Activated gamma-delta T cell (primary cell): ENCODE measurements around the gene ADGRL3.

Source experiments
- DNase-seq: peaks from one replicate; lab custom pipeline; 2025; lab: John Stamatoyannopoulos, UW

ADGRL3 gene

DNA sequence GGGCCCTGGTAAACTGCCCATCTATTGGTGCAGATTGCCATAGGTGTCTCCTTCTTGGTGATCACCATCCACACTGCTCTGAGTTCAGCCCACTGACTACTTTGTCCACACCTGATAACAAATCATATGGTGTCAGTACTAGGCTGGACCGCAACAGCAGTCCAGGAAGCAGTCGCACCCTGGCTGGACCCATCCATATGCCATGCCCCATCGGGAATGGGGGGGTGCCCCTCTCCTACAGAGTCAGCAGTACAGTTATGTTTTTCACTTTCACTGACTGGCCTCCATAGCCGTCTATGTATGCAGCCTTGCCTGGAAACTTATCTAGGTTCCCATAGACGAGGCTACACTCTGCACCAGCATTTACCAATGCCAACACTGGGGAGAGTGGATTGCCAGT, 226.1 kb downstream of the ADGRL3 start:
- no peak for DNase-seq

DNA sequence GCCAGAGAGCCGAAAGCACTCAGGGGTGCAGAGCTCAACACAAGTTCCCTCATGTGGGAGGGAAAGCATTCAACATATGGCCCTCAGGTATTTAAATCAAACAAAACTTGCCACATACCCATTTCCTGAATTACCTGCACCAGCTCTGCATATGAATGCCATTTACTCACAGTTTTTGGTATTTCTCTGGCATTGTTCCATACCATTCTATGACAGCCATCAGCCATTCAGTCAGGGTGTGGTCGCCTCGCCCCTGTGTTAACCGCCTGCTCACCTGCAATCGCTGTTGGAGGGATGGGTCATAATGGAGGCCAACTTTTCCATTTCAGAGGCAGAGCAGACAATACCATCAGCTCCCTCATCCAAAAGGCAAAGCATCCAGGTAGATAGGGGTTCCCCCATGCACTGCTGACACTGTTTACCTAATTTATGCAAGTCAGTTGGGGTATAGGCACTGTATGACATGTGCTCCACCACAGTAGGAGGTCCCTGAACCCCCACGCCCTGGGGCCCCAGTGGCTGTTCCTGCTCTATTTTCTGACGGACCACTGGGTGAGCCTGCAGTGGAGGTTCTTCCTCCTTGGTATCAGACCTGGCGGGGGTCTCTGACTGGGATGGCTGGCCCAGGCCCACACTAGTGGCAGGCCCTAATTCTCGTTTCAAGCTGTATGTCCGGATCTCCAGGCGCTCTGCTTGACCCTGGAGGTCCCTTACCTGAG, 227.1 kb downstream of the ADGRL3 start:
- DNase-seq: no peak

DNA sequence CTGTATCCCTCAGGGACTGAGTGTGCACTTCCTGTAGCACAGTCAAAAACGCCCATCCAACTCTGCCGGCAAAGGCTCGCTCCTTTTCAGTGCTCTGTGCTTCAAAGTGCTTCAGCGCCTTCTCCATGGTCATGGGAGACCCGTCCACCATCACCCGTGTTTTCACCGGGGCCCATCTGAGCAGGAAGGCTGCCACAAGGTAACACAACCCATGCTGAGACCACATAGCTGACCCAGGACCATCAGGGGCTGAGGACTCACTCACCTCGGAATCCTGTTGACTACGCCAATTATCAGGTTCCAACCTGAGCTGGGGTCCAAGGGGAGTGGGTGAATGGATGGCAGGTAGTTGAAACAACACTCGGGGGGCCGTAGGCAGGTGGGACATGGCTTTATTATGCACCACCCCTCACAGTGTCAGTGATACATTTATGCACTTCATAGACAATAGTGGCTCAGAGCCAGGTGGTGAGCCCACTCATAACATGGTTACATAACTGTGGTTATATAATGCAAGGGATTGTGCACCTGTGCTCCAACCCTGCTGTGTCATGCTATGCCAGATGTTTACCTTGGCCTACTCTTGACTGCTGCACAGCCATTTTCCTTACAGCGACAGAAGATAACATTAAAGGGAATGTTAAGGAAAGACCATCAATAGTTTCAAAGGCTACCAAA, 227.8 kb downstream of the ADGRL3 start:
- no peak for DNase-seq

DNA sequence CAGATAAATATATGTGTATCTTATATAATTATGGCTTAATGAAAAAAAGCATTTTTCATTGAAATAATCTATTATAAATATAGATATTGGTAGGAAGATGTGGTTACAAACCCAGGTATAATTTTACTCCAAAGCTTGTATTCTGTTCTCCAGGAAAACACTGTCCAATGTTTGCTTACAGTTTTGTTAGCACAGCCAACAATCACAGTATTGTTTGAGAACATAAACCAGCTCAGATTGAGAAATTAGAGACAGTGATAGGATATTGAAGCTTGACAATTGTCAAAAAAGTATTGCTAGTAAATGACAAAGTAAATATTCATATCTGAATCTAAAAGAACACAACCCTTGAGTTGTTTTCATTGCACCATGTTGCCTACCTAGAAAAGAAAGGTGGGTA, 228.8 kb downstream of the ADGRL3 start:
- no peak for DNase-seq

DNA sequence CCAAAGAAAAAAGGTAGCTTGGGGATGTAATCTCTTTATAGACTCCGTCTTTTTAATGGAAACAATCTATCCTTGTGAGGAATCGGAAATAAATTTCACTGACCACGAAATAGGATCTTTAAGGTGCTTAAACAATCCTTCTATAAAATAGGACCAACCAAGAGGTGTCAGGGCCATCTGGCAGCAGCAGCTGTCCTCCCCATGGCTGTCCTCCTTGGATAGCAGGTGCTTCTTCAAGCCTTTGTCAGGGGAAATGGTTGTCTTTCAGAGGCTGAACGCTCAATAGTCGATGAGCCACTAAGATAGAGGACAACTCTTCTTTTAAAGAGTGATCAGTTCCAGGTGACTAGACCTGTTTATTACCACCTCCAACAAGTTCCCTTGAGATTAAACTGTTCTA, 231.0 kb downstream of the ADGRL3 start:
- DNase-seq: no peak

DNA sequence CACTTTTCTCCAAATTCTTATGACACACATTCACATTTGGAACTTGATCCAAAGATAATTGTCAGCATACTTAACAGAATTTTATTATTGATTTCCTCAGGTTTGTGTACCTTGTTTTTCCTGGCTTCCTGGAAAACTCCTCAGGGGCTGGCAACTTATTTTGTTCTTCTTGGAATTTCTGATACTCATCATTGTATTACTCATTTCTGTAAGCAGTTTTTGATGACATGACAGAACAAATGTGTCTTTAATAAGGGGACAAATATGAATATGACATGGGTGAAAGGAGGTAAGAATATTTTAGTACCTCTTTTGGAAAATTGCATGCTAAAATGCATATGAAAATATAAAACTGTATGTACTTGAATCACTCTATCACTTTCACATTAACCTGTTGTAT, 237.8 kb downstream of the ADGRL3 start:
- DNase-seq: no peak

DNA sequence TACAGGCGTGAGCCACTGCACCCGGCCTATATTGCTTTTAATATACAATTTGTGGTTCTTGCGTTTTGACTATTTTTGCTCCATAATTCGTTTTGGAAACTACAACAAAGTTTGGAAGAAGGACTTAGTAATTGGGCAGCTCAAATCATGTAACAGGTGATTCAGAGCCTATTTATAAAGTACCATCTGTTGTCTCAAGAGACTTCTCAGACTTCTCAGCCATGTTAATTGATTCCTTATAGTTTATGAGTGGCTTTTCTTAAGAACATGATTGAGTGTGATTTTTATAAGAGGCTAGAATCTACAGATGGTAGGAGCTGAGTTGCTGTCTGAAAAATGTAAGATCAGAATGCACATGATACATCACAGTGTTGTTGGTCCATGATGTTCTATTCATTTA, 240.2 kb downstream of the ADGRL3 start:
- no peak for DNase-seq

DNA sequence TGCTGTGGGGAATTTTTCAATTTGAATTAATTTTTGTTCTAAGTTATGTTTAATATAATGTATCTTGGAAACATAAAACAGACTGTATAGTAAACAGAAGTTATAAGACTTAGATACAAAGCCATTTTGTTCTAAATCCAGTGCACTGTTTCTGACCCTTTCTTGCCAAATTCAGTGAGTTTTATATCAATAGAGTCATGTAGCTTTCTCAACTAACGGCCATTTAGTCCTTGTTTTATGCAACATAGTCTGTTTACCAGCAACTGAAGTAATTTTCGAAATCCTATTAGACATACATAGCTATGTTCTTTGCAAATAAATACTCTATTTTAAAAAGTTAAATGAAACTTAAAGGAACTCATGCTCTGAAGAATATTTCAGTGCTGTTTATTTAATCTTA, 242.8 kb downstream of the ADGRL3 start:
- DNase-seq: no peak

DNA sequence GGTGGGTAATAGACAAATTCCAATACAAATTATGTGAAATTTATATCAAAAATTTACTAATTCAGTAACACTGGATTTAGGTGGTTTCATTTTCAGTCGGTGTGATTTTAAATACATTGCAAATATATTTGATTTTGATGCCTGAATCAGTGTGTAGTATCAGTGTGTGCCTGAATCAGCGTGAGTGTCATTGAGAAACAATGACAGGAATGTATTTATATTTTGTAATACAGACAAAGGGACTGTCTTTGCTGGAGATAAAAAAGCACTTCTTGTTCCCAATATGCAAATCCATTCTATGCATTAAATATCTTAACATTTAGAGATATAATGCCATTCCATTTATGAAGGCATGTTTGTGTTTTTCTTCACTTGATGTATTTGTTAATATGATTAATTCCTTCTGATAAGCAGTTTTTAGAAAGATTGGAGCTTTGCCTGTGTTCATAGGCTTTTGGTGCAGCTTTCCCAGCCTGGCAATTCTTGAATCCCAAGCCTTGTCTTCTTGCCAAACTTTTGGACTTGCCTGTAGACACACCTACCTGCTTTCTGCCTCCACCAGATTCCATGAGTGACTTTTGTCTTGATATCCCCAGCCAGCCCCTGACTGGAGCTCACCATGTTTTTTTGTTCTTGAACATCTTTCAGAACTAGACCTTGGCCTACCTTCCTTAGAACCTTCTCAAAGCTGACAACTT, 243.8 kb downstream of the ADGRL3 start:
- no peak for DNase-seq

DNA sequence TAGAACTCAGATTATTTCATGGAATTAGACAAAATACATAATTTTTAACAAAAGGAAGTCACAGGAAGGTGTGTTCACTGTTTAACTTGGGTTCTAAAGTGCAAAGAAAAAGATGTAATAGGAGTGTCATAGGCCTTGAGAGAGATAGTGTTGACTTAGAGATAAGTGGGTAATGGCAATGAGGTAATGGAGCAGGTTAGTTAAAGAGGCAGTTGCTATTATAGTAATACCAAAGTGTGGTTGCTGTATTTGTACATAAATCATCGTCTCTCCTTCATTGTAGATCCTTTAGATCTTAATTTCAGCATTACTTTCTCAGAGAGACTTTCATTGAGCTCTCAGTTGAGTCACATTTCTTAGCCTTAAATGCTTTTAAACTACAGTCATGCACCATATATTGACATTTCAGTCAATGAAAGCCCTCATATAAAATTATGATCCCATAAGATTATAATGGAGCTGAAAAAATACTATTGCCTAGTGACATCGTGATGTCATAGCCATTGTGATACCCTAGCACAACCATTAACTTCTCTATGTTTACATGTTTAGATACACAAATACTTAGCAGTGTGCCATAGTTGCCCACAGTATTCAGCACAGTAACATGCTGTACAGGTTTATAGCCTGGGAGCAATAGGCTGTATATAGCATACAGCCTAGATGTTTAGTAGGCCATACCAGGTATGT, 245.4 kb downstream of the ADGRL3 start:
- DNase-seq: no peak

DNA sequence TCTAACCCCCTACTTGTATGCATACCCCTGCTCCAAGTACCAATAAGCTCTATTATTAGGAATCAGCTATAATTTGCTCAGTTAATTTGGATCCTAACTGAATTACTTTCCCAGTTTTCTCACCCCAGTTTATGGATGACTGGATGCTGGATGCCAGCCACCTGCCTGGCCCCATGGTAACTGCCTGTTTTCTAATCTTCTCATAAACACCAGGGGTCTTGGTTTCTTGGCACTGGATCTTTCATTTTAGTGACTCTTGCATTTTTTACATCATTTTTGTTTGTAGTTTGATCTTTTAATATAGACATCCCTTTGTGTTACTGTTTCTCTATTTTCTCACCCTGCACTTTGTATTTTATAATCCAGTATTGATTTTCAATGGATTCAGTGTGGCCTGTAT, 246.8 kb downstream of the ADGRL3 start:
- no peak for DNase-seq

DNA sequence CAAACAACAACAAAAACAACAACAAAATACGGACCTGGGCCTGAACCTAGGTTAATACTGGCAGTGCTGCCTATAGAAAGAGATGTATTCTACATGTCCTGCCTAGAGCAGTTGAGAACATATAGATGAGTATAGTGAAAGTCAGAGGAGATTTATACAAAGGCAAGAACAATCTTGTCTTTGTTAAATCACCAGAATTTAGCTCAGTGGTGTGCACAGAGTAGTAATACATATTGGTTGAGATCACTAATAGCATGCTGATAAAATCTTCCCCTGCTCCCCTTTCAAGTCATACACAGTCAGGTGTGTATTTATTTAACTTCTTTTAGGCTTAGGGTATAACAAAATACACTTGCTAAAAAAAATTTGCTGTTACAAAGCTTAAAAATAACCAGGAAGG, 247.8 kb downstream of the ADGRL3 start:
- DNase-seq: no peak

DNA sequence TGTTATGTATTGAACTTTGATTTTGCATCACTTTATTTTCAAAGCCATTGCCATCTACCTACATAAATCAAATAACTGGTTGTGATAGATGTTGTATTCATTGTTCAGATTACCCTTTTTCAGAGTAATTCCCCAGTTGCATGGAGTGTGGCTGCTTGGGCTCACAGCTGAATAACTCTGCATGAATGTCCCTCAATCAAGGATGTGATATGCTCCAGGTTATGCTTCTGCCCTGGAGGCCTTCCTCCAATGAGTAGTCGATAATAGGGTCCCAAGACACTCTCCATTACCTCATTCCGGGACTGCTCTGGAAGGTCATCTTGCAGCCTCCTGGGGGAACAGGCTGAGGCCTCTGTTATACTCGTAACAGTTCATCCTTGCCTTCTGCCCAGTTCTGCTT, 251.8 kb downstream of the ADGRL3 start:
- no peak for DNase-seq

DNA sequence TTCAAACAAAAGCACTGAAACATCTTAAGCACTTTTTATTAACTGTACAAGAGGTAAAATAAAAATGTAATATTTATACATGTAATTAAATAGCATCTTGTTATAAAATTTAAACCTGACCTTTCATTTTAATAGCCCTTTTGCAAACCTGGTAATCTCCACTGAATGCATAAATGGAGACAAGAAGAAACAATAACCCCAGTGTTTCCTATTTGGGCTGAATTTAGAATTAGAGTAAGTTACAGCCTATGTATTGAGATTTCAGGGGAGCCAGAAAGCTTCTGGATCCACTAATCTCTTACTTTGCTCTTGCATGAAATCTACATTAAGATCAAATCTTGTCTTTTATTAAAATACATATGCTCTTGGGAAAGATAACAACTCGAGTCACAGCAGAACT, 261.8 kb downstream of the ADGRL3 start:
- no peak for DNase-seq

DNA sequence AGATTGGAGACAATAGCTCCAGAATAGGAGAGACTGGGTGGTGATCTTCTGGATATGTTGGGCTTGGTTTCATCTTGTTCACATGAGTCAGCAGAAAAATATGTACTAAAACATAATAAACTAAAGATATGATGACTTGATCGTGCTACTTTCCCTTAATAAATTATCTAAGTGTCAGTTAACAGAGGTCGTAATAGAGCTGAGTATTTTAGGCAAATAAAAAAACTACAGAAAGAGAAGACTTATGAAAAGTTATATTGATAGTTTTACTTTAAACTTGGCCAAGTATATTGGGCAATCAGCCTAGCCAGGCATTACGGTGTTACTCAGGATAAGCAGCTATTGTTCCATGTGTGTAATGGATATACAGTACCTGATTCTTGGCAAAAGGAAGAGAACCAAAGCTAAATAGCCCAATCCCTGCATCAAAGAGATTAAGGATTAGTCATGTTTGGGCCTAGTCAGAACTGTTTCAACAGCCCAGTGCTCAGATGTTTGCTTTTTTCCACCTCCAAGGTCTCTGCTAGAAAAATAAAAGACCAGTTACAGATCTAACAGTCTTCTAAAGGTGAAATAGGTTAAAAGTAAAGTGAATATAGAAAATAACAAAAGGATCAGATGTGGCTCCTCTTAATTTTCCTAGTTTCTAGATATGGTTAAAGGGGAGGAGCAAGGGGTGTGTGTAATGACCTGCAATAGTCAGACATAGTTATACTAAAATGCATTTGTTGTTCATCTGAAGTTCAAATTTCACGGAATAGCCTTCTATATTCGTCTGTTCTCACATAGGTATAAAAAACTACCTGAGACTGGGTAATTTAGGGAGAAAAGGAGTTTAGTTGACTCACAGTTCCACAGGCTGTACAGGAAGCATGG, 262.6 kb downstream of the ADGRL3 start:
- DNase-seq: no peak

DNA sequence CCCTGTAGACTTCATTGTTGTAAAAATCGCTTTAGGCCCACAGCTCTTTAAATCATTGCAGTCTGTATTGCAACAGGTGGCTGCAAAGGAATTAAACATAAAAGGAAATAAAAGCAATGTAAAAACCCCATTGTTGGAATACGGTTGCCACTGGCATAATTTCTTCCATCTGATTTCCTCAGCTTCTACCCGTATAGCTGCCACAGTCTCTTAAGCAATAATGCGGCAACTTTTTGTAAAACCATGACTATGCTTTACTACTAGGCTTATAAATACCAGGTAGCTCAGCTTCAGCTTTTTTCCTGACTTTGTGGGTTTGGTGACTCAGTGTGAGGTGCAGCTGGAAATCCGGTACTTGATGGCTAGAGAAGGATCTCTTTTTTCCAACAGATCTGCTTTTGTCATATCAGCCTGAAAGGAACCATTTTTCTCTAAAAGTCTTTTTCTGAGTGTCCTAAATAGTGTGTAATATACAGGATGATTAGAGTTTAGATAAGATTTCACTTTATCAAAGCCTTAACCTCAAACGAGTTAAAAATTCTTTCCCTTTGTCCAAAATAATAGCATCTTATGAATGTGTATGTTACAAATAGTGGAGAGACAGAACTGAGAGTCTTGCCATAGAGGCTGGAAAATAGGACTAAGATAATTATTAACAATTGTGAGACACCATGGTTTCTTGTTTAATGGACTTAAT, 268.0 kb downstream of the ADGRL3 start:
- no peak for DNase-seq

DNA sequence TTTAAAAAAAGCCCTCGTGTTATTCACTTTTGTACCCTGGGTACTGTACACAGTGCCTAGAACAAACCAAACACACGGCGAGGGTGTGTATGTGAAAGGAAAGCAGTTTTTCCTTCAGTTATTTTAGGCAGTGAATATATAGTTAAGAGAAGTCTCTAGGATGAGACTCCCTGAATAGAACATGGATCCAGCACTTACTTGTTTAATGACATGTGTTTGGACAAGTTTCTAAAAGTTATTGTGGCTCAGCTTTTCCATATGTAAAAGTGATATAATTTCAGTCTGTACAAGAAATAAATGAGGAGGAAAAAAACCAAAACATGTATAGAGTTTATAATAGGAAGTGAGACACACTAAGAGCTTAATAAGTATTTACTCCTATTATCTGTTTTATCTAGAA, 273.2 kb downstream of the ADGRL3 start:
- no peak for DNase-seq

DNA sequence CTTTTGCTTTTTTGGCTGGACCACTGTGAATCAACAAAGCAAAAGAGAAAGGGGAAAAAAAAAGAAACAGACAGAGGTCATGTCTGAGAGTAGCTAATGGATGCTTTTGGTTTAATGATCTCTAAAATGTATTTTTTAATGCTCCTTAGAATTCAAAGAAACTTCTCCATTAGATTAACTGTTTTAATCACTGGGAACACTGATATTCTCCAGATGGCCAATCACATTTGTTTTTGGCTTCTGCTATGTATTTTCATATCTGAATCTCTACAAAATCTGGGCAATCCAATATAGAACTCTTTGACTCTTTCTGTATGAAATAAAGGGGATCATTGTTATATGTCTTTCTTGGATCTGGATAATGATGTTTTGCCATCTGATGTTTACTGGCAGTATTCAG, 278.2 kb downstream of the ADGRL3 start:
- no peak for DNase-seq

DNA sequence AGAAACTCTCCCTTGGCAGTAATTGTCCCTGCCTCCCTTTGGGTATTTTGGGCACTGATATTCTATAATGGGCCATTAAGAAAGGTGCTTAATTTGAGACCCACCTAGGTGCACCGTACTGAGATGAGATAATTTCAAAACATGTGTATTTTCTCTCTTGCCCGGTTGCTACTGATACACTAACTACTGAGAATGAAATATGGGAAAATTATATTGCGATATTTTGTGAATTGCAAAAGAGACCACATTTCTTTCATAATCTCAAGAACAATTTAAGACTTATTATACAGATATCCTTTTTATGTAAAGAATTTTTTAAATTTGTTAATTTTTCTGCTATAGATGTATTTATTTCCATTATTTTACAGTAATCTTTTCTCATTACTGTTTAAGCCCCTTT, 284.9 kb downstream of the ADGRL3 start:
- no peak for DNase-seq

DNA sequence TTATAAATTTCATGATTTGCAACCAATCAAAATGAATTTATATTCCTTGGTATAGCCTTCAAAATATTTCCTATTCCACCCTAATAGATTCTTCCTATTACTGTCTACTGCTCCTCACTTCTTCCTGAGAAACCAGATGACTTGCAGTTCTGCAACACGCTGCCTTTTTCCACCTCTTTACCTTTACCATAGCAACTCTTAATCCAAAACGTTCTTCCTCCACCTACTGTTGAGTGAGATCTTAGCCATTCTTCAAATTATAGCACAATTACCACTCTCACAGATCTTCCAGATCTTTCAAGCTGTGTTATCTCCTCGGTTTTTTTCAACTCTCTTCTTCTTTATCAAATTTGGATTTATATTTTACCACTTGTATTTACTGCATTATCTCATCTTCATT, 289.8 kb downstream of the ADGRL3 start:
- DNase-seq: no peak

DNA sequence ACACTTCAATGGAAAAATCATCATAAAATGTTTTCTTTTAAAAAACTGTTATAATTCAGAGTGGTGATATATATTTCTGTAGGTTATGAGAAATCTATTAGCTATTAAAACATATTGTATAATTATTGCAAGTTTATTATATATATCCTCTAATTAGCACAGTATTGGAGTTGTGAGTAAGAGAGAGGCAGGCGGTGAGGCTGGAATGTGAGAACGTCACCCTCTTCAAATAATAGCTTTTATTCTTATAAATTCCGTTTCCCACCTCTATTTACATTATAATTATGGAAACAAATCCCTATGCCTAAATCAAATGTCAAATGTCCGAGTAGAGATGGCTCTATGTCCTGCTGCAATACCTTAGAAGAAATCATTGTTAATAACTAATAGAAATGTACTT, 292.9 kb downstream of the ADGRL3 start:
- DNase-seq: no peak
